Activated naive CD4-positive, alpha-beta T cell (primary cell): Measurements from ENCODE around the gene SSBP4.

Experiments
- DNase-seq, 4 experiments: peaks; one replicate each; lab custom pipeline; 2025; lab: John Stamatoyannopoulos, UW

The SSBP4 gene

GRCh38 chr19:18444513-18444912 is 25.3 kb downstream of the SSBP4 start:
- no peak for DNase-seq

- no peak for DNase-seq
These were observed 26.2 kb downstream of the SSBP4 start for GRCh38 chr19:18445262-18445948.

- DNase-seq = no peak
These were observed 27.1 kb downstream of the SSBP4 start for GRCh38 chr19:18446145-18446810.

- DNase-seq = no peak
These were observed 27.7 kb downstream of the SSBP4 start for GRCh38 chr19:18446811-18447359.

GRCh38 chr19:18449552-18449951 is 30.4 kb downstream of the SSBP4 start:
- DNase-seq = no peak

GRCh38 chr19:18450021-18450930 is 31.1 kb downstream of the SSBP4 start:
- DNase-seq = no peak

GRCh38 chr19:18450931-18451836 is 32.0 kb downstream of the SSBP4 start:
- peak; percentile 86 to 92 (median 87) for DNase-seq

GRCh38 chr19:18452386-18452785 is 33.2 kb downstream of the SSBP4 start:
- DNase-seq = no peak

- no peak for DNase-seq
These were observed 34.2 kb downstream of the SSBP4 start for GRCh38 chr19:18453269-18454024.

GRCh38 chr19:18456279-18456678 is 37.1 kb downstream of the SSBP4 start:
- DNase-seq = no peak

- DNase-seq = no peak
These were observed 37.8 kb downstream of the SSBP4 start for GRCh38 chr19:18456974-18457373.

- no peak for DNase-seq
These were observed 38.5 kb downstream of the SSBP4 start for GRCh38 chr19:18457483-18458331.

- DNase-seq = no peak
These were observed 41.7 kb downstream of the SSBP4 start for GRCh38 chr19:18460900-18461299.

- no peak for DNase-seq
These were observed 42.3 kb downstream of the SSBP4 start for GRCh38 chr19:18461471-18461870.

GRCh38 chr19:18464646-18465045 is 45.4 kb downstream of the SSBP4 start:
- no peak for DNase-seq

GRCh38 chr19:18465214-18465963 is 46.2 kb downstream of the SSBP4 start:
- DNase-seq = no peak

- DNase-seq = no peak
These were observed 46.8 kb downstream of the SSBP4 start for GRCh38 chr19:18465964-18466339.

- DNase-seq = no peak
These were observed 47.2 kb downstream of the SSBP4 start for GRCh38 chr19:18466354-18466753.

- DNase-seq = no peak
These were observed 48.8 kb downstream of the SSBP4 start for GRCh38 chr19:18467978-18468377.
